Measurements from ENCODE around the gene LRRC15.
A peak's percentile ranks its signal among the peaks of the same experiment; 100 is the strongest.

LRRC15 gene

DNA sequence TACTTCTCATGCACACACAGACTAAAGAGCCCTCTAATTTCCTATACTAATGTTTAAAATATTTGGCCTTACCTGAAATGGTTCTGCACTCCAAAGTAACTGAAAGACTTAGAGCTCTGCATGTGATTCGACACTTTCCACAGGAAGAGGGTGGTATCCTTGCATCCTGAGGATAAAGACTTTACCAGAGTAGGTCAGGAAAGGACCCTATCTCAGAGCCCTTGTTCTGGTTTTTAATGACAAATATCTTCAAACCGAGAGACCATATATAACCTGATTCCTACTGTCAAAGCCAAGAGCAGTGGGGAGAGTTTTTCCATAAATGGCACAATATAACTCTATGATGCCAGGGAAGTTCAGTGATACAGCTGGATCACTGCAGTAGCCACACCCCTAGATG, 29.6 kb upstream of the LRRC15 start, which contains the start of gene GP5:
TSS of gene GP5 (minus strand) at position 101 of the 400 bp plus-strand sequence. CDS start 984 bp downstream, outside the sequence.
- H3K36me3 ChIP-seq (replicated peaks in 1 of 2; ENCODE audit: control insufficient read depth in 2 of 2, insufficient read depth in 2 of 2, low read length in 2 of 2), result peaks cover 0 to 16% of the 10 kb centered on the region in 2 donors
- no peak within 1 kb of the TSS for H2BK120ac ChIP-seq (ENCODE audit: low read depth, low read length)
- peaks cover 3 to 6% of the 10 kb centered on the region in 2 donors for H3K9me3 ChIP-seq (replicated peaks in 1 of 2; ENCODE audit: control insufficient read depth in 2 of 2, insufficient read depth in 1 of 2, low read depth in 1 of 2, low read length in 2 of 2)
- no CpG with 5 or more reads among the region's 2 CpGs for WGBS, 2 donors (ENCODE audit: extremely low coverage in 2 of 2, insufficient read length in 2 of 2, insufficient replicate concordance in 1 of 2)
- H2BK12ac ChIP-seq (ENCODE audit: low read length), result no peak within 1 kb of the TSS
- H3K4me3 ChIP-seq (ENCODE audit: low read length in 2 of 2), result no peak within 1 kb of the TSS
- no peak within 1 kb of the TSS for H4K91ac ChIP-seq (ENCODE audit: low read depth, low read length, poor library complexity)
- peaks cover 0 to 22% (median 2%) of the 10 kb centered on the region in 3 experiments for H3K27me3 ChIP-seq (ENCODE audit: control insufficient read depth in 3 of 3, insufficient read depth in 3 of 3, low read depth in 1 of 3, low read length in 3 of 3)
- H3K14ac ChIP-seq (ENCODE audit: low read length), result no peak within 1 kb of the TSS
- no peak within 1 kb of the TSS for H3K18ac ChIP-seq (ENCODE audit: low read length)
- no peak for DNase-seq (ENCODE audit: low spot score)
- H3K27ac ChIP-seq (replicated peaks; ENCODE audit: low read length), result no peak within 1 kb of the TSS
- no peak within 1 kb of the TSS for H4K8ac ChIP-seq (ENCODE audit: low read depth, low read length)
- H3K9ac ChIP-seq (ENCODE audit: low read depth, low read length, poor library complexity), result no peak within 1 kb of the TSS
- H3K4me1 ChIP-seq (ENCODE audit: control insufficient read depth in 2 of 2, insufficient read depth in 1 of 2, low read depth in 1 of 2, low read length in 2 of 2), result peaks cover 7 to 26% of the 10 kb centered on the region in 2 donors
- no peak within 1 kb of the TSS for H2AK5ac ChIP-seq (ENCODE audit: low read depth, low read length)
- H3K23ac ChIP-seq (ENCODE audit: low read depth, low read length, poor library complexity), result peak within 1 kb of the TSS; percentile 69
- no peak within 1 kb of the TSS for H2BK5ac ChIP-seq (ENCODE audit: low read length)
- H3K4me2 ChIP-seq (ENCODE audit: insufficient read depth, low read length, poor library complexity, severe bottlenecking), result peak within 1 kb of the TSS; percentile 36
- H2AFZ ChIP-seq (ENCODE audit: low read length), result no peak within 1 kb of the TSS
- no peak within 1 kb of the TSS for H3K4ac ChIP-seq (ENCODE audit: low read length)
- no peaks in the 10 kb centered on the region for H3K79me1 ChIP-seq (ENCODE audit: low read depth, low read length)
- H2BK15ac ChIP-seq (ENCODE audit: low read length), result peak within 1 kb of the TSS; percentile 52

DNA sequence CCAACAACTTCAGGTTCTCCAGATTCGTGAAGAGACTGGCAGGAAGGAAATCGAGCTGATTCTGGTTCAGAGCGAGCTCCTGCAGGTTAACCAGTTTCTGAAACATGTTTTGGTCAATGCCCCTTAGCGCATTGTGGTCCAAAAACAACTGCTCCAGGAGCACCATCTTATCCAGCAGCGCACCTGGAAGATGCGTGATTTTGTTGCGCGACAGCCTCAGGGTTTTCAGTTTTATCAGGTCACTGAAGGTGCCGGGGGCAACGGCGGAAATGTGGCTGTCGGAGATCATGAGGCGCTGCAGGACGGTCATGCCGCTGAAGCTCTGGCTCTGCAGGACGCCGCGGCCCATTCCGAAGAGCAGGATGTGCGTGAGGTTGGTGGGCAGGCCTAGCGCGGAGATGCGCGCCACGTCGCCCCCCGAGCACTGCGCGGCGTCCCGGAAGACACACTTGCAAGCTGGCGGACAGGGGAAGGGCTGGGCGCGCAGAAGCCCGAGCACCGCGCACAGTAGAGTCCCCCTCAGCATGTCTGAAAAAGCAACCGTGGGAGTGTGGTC, 28.3 kb upstream of the LRRC15 start:
- Histone ChIP-seq H3K14ac (ENCODE audit: low read length) (no peak overlapping the region), H2AK5ac (ENCODE audit: low read depth, low read length) (no peak overlapping the region), H3K27me3 (ENCODE audit: control insufficient read depth in 3 of 3, insufficient read depth in 3 of 3, low read depth in 1 of 3, low read length in 3 of 3) (peaks cover 0 to 22% (median 2%) of the 10 kb centered on the region in 3 experiments), H3K79me1 (ENCODE audit: low read depth, low read length) (no peaks in the 10 kb centered on the region), H3K4me2 (ENCODE audit: insufficient read depth, low read length, poor library complexity, severe bottlenecking) (peak overlapping the region; percentile 36), H2BK5ac (ENCODE audit: low read length) (no peak overlapping the region), H2BK12ac (ENCODE audit: low read length) (no peak overlapping the region), H3K36me3 (replicated peaks in 1 of 2; ENCODE audit: control insufficient read depth in 2 of 2, insufficient read depth in 2 of 2, low read length in 2 of 2) (peaks cover 0 to 3% of the 10 kb centered on the region in 2 donors), H2BK15ac (ENCODE audit: low read length) (peak overlapping the region; percentile 74), H3K4ac (ENCODE audit: low read length) (peak overlapping the region; percentile 19), H3K18ac (ENCODE audit: low read length) (peak overlapping the region; percentile 70), H3K4me3 (ENCODE audit: low read length in 2 of 2) (peak overlapping the region in 1 of 2 donors; percentile 57), H4K91ac (ENCODE audit: low read depth, low read length, poor library complexity) (no peak overlapping the region), H3K9me3 (replicated peaks in 1 of 2; ENCODE audit: control insufficient read depth in 2 of 2, insufficient read depth in 1 of 2, low read depth in 1 of 2, low read length in 2 of 2) (peaks cover 3 to 6% of the 10 kb centered on the region in 2 donors), H3K27ac (replicated peaks; ENCODE audit: low read length) (no peak overlapping the region), H2AFZ (ENCODE audit: low read length) (no peak overlapping the region), H2BK120ac (ENCODE audit: low read depth, low read length) (no peak overlapping the region), H3K4me1 (ENCODE audit: control insufficient read depth in 2 of 2, insufficient read depth in 1 of 2, low read depth in 1 of 2, low read length in 2 of 2) (peaks cover 7 to 26% of the 10 kb centered on the region in 2 donors), H3K9ac (ENCODE audit: low read depth, low read length, poor library complexity) (no peak overlapping the region), H4K8ac (ENCODE audit: low read depth, low read length) (no peak overlapping the region), H3K23ac (ENCODE audit: low read depth, low read length, poor library complexity) (peak overlapping the region; percentile 69)
- no peak for DNase-seq (ENCODE audit: low spot score)
- WGBS, 2 donors (ENCODE audit: extremely low coverage in 2 of 2, insufficient read length in 2 of 2, insufficient replicate concordance in 1 of 2), result no CpG with 5 or more reads among the region's 38 CpGs

DNA sequence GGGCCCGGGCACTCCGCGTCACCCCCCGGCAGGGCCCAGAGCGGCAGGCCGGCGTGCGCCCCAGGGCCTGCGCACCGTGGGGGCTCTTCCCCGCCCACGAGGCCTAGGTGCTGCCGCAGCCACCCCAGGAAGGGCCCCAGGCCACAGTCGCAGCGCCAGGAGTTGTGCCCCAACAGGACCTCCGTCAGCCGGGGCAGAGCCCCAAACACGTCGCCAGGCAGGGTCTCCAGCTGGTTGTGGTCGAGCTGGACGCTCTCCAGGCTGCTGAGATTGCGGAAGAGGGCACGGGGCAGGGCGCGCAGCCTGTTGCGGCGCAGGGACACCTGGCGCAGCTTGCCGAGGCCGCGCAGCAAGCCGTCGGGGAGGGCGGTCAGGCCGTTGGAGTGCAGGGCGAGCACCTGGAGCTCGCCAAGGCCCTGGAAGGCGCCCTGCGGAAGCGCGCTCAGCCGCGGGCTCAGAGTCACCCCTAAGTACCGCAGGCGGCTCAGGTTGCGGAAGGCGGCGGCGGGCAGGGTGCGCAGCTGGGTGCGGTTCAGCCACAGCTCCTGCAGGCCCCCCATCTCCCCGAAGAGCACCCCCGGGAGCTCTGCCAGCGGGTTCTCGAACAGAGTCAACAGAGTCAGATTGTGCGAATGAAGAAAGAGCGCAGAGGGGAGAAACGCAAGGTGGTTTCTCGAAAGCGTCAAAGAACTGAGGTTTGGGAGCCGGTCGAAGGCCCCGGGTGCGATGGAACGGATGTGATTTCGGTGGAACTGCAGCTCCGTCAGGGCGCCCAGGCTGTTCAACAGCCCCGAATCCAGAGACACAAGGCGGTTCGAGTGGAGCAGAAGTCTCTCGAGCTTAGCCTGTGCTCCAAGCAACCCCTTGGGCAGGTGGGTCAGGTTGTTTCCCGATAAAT, 27.6 kb upstream of the LRRC15 start:
- WGBS, 2 donors (ENCODE audit: extremely low coverage in 2 of 2, insufficient read length in 2 of 2, insufficient replicate concordance in 1 of 2), result no CpG with 5 or more reads among the region's 73 CpGs
- Histone ChIP-seq H3K36me3 (replicated peaks in 1 of 2; ENCODE audit: control insufficient read depth in 2 of 2, insufficient read depth in 2 of 2, low read length in 2 of 2) (peaks cover 0 to under 1% of the 10 kb centered on the region in 2 donors), H3K9me3 (replicated peaks in 1 of 2; ENCODE audit: control insufficient read depth in 2 of 2, insufficient read depth in 1 of 2, low read depth in 1 of 2, low read length in 2 of 2) (peaks cover 3 to 6% of the 10 kb centered on the region in 2 donors), H3K27ac (replicated peaks; ENCODE audit: low read length) (no peak overlapping the region), H3K4ac (ENCODE audit: low read length) (no peak overlapping the region), H3K14ac (ENCODE audit: low read length) (peak overlapping the region; percentile 85), H3K4me2 (ENCODE audit: insufficient read depth, low read length, poor library complexity, severe bottlenecking) (peak overlapping the region; percentile 47), H3K23ac (ENCODE audit: low read depth, low read length, poor library complexity) (peak overlapping the region; percentile 92), H2AK5ac (ENCODE audit: low read depth, low read length) (peak overlapping the region; percentile 70), H2BK120ac (ENCODE audit: low read depth, low read length) (no peak overlapping the region), H3K4me1 (ENCODE audit: control insufficient read depth in 2 of 2, insufficient read depth in 1 of 2, low read depth in 1 of 2, low read length in 2 of 2) (peaks cover 7 to 22% of the 10 kb centered on the region in 2 donors), H3K4me3 (ENCODE audit: low read length in 2 of 2) (peak overlapping the region in 1 of 2 donors; percentile 50), H3K18ac (ENCODE audit: low read length) (peak overlapping the region; percentile 94), H2BK5ac (ENCODE audit: low read length) (no peak overlapping the region), H3K79me1 (ENCODE audit: low read depth, low read length) (no peaks in the 10 kb centered on the region), H4K91ac (ENCODE audit: low read depth, low read length, poor library complexity) (no peak overlapping the region), H3K9ac (ENCODE audit: low read depth, low read length, poor library complexity) (peak overlapping the region; percentile 73), H4K8ac (ENCODE audit: low read depth, low read length) (no peak overlapping the region), H3K27me3 (ENCODE audit: control insufficient read depth in 3 of 3, insufficient read depth in 3 of 3, low read depth in 1 of 3, low read length in 3 of 3) (peaks cover 0 to 22% (median 2%) of the 10 kb centered on the region in 3 experiments), H2BK15ac (ENCODE audit: low read length) (peak overlapping the region; percentile 74), H2BK12ac (ENCODE audit: low read length) (peak overlapping the region; percentile 94), H2AFZ (ENCODE audit: low read length) (no peak overlapping the region)
- DNase-seq (ENCODE audit: low spot score), result no peak

DNA sequence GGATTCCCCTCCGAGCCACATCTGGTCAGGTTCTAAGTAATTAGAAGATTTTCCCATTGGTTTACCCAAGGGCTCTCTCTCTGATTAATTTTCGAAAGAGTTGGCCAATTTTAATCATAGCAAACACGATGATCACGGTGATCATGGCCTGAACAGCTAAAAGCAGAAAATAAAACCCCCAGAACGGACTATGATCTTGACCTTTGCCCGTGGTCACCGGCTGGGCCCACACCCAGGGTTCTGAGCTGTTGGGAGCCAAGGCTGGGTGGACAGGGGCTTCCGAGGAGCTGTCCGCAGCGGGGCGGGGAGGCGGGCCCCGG, 27.0 kb upstream of the LRRC15 start:
- no peak overlapping the region for H3K23ac ChIP-seq (ENCODE audit: low read depth, low read length, poor library complexity)
- H3K14ac ChIP-seq (ENCODE audit: low read length), result no peak overlapping the region
- no peak for DNase-seq (ENCODE audit: low spot score)
- no peaks in the 10 kb centered on the region for H3K79me1 ChIP-seq (ENCODE audit: low read depth, low read length)
- H2AFZ ChIP-seq (ENCODE audit: low read length), result peak overlapping the region; percentile 88
- no peak overlapping the region for H4K8ac ChIP-seq (ENCODE audit: low read depth, low read length)
- H3K4me1 ChIP-seq (ENCODE audit: control insufficient read depth in 2 of 2, insufficient read depth in 1 of 2, low read depth in 1 of 2, low read length in 2 of 2), result peaks cover 5 to 17% of the 10 kb centered on the region in 2 donors
- H2BK5ac ChIP-seq (ENCODE audit: low read length), result no peak overlapping the region
- H3K4me2 ChIP-seq (ENCODE audit: insufficient read depth, low read length, poor library complexity, severe bottlenecking), result peak overlapping the region; percentile 47
- H3K9me3 ChIP-seq (replicated peaks in 1 of 2; ENCODE audit: control insufficient read depth in 2 of 2, insufficient read depth in 1 of 2, low read depth in 1 of 2, low read length in 2 of 2), result peaks cover 3 to 6% of the 10 kb centered on the region in 2 donors
- H3K27ac ChIP-seq (replicated peaks; ENCODE audit: low read length), result no peak overlapping the region
- no peaks in the 10 kb centered on the region for H3K36me3 ChIP-seq (replicated peaks in 1 of 2; ENCODE audit: control insufficient read depth in 2 of 2, insufficient read depth in 2 of 2, low read length in 2 of 2)
- no peak overlapping the region for H3K4ac ChIP-seq (ENCODE audit: low read length)
- peaks cover 0 to 22% (median 2%) of the 10 kb centered on the region in 3 experiments for H3K27me3 ChIP-seq (ENCODE audit: control insufficient read depth in 3 of 3, insufficient read depth in 3 of 3, low read depth in 1 of 3, low read length in 3 of 3)
- no CpG with 5 or more reads among the region's 13 CpGs for WGBS, 2 donors (ENCODE audit: extremely low coverage in 2 of 2, insufficient read length in 2 of 2, insufficient replicate concordance in 1 of 2)
- H2AK5ac ChIP-seq (ENCODE audit: low read depth, low read length), result peak overlapping the region; percentile 70
- H3K4me3 ChIP-seq (ENCODE audit: low read length in 2 of 2), result peak overlapping the region in 1 of 2 donors; percentile 16
- no peak overlapping the region for H4K91ac ChIP-seq (ENCODE audit: low read depth, low read length, poor library complexity)
- H2BK12ac ChIP-seq (ENCODE audit: low read length), result no peak overlapping the region
- H3K9ac ChIP-seq (ENCODE audit: low read depth, low read length, poor library complexity), result no peak overlapping the region
- no peak overlapping the region for H2BK120ac ChIP-seq (ENCODE audit: low read depth, low read length)
- H3K18ac ChIP-seq (ENCODE audit: low read length), result no peak overlapping the region
- H2BK15ac ChIP-seq (ENCODE audit: low read length), result no peak overlapping the region
